Vagina (tissue), 2 donors: Measurements from ENCODE around the gene MPEG1.

ENCODE experiments used
- POLR2A ChIP-seq, 2 donors: fragments of 450-650 bp; IDR thresholded peaks; one replicate each; pipeline ENCODE4 v1.6.1; 2017; ENCODE audit warnings: antibody characterized with exemption in 2 of 2, mild to moderate bottlenecking in 2 of 2, moderate library complexity in 2 of 2
- POLR2AphosphoS5 ChIP-seq, 2 donors: sonication (generic); formaldehyde crosslinking; IDR thresholded peaks; one replicate each; pipeline ENCODE4 v1.9.0; 2017; ENCODE audit warnings: antibody characterized with exemption in 2 of 2, mild to moderate bottlenecking in 2 of 2, low read depth in 1 of 2; ENCODE audit not compliant: insufficient read depth in 1 of 2
- TF ChIP-seq, protein P1 (sequence below), 3 experiments: fragments of 450-650 bp in 2 of 3; fragments of 200-600 bp in 1 of 3; sonication (generic) in 1 of 3; IDR thresholded peaks; one replicate each; pipeline ENCODE4 v1.5.1; 2017 to 2019; ENCODE audit warnings: antibody characterized with exemption in 3 of 3, mild to moderate bottlenecking in 2 of 3, moderate library complexity in 2 of 3

DNA sequence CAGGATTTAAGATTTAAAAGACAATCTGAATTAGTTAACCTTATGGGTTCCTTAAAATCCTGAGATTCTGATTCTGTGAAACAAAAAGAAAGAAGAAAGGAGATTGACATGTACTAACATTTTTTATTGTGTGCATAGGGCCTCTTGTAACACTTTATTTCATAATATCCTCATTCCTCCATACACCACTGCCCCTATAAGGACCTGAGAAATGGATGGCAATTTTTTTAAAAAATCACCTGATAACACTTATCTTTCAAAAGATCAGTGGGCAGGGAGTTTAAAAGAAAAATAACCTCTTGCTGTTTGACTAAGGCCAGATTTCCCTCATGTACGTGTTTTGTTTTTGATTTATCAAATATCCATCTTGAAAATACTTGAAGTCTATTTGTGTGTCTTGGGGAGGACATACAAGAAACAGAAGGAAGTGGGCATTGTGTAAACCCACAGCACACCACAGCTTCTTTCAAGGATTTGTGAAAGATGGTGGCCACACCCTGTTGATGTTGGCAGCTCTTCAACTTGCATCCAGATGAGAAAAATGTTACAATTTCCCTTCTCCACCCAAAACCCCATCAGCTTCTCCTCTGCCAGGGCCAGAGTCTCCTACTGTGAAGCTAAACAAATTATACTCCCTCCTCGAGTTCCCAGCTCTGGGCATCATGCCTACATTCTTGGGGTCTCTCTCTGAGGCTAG, 35.0 kb upstream of the MPEG1 start:
- TF ChIP-seq POLR2AphosphoS5 (IDR thresholded peaks at IDR 0.05; ENCODE audit: insufficient read depth in 1 of 2, low read depth in 1 of 2) = no peak
- TF ChIP-seq, protein P1, sequence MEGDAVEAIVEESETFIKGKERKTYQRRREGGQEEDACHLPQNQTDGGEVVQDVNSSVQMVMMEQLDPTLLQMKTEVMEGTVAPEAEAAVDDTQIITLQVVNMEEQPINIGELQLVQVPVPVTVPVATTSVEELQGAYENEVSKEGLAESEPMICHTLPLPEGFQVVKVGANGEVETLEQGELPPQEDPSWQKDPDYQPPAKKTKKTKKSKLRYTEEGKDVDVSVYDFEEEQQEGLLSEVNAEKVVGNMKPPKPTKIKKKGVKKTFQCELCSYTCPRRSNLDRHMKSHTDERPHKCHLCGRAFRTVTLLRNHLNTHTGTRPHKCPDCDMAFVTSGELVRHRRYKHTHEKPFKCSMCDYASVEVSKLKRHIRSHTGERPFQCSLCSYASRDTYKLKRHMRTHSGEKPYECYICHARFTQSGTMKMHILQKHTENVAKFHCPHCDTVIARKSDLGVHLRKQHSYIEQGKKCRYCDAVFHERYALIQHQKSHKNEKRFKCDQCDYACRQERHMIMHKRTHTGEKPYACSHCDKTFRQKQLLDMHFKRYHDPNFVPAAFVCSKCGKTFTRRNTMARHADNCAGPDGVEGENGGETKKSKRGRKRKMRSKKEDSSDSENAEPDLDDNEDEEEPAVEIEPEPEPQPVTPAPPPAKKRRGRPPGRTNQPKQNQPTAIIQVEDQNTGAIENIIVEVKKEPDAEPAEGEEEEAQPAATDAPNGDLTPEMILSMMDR (IDR thresholded peaks at IDR 0.05) = no peak
- no peak for TF ChIP-seq POLR2A (IDR thresholded peaks at IDR 0.05)
